ENCODE measurements around the gene NOTO.

GRCh38 chr2:73246850-73247249 is 44.5 kb downstream of the NOTO start:
- no peak for TF ChIP-seq POLR2A (IDR thresholded peaks at IDR 0.05; ENCODE audit: low read depth, low read length)
- no peak for TF ChIP-seq TAF1 (IDR thresholded peaks at IDR 0.05; ENCODE audit: low read depth, low read length)
- TF ChIP-seq POLR2AphosphoS5 (IDR thresholded peaks at IDR 0.05; ENCODE audit: low read depth, low read length): no peak
- no peak for TF ChIP-seq SPI1 (IDR thresholded peaks at IDR 0.05; ENCODE audit: low read depth, low read length)
- TF ChIP-seq PAX5 (IDR thresholded peaks at IDR 0.05; ENCODE audit: insufficient read depth, low read length, severe bottlenecking): no peak
- no peak for TF ChIP-seq POU2F2 (IDR thresholded peaks at IDR 0.05; ENCODE audit: low read depth, low read length)

All from GM12891 (cell line).